Left renal pelvis (tissue), 4 donors: Measurements from ENCODE around the gene PRIM2. TPM values are rescaled to one million over a fixed set of nuclear protein-coding genes. Genes with fewer than 3 reads are reported as not detected.
A peak's percentile ranks its signal among the peaks of the same experiment; 100 is the strongest.
"Not testable (repeated sequence)": the region's sequence is repeated elsewhere in the genome, so short reads cannot be mapped to it uniquely, and the experiment has no call there.

Experiments used
- DNase-seq, 4 donors: peaks; one replicate each; pipeline ENCODE4 v3.0.0-alpha.2; 2013; ENCODE audit warnings: low read depth in 4 of 4, low spot score in 3 of 4
- polyA plus RNA-seq, 4 donors: library from polyadenylated mRNA; unstranded; fragments of 120-200 nt; gene quantifications; one replicate each; pipeline ENCODE4 v1.2.1, GENCODE V29; 2013; ENCODE audit not compliant: insufficient read length in 4 of 4

Gene PRIM2
- polyA plus RNA-seq, 4 donors: 16.1 to 22.3 (median 18.2) TPM

DNA sequence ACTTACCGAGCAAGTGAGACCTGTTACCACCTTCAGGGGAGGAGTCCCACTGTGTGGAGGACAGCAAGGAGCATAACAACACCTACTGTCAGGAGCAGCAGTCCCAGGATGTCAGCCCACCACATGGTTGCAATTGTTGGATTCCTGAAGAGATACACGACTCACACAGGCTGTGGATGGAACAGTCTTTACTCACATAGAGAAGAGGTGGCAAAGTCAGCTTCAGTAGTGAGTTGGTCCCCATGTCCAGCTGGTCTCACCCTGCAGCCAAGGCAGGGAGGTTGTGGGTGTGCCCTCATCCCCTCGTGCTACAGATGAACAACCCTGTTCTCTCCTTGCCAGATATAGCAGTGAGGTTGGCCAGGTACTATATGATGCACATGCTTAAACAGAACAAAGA, 171.1 kb downstream of the PRIM2 start:
- not testable (repeated sequence) for DNase-seq

DNA sequence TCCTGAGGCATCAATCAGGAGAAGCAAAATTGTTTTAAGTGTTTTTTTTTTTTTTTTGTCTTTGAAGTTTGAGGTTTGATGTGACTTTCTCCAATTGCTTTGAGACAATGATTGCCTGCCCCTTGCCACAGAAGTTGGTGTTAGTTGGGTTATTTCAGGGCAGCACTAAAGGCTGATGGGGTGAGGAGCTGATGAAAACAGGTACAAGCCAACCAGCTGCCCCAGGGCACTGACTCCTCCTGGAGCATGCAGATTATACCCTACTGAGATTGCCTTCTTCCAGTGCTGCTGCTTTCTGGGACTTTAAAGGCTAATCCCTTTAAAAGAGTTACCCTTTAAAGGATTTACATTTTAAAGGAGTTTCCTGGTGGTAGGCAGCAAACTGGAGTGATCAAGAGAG, 172.5 kb downstream of the PRIM2 start:
- DNase-seq: not testable (repeated sequence)

DNA sequence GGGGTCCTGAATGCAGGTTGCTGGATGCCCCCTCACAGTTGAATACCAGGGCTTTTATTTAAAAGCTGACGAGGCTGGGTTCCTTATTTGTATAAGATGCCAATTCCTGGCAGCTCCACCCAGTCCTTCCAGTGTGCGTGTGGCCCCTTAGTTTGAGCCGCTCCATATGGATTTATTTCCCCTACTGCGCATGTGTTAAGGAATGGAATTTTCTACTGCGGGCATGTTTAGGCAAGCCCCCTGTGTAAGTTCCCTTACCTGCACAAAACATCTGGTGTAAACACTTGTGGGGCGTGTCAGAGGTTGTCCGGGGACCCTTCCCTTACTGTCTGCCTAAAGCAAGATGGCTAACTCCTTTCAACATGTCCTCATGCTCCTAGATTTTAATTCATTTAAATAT, 174.4 kb downstream of the PRIM2 start:
- DNase-seq: not testable (repeated sequence)

DNA sequence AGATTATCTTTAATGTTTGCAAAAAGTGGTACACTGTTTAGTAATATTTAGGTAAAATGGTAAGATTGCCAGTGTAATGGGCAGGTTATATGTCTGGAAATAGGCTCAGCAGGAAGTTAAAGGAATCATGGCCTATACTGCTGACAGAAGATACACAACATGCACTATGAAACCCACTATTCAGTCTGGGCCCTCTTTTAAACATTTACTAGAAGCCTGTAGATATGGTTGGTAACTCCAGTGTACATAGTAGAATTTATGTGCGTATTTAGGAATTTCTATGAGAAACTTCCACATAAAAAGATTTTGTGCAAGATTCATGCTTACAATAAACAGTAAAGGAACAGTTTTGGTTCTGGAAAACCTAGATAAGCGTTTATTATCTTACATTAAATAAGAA, 178.8 kb downstream of the PRIM2 start:
- not testable (repeated sequence) for DNase-seq

DNA sequence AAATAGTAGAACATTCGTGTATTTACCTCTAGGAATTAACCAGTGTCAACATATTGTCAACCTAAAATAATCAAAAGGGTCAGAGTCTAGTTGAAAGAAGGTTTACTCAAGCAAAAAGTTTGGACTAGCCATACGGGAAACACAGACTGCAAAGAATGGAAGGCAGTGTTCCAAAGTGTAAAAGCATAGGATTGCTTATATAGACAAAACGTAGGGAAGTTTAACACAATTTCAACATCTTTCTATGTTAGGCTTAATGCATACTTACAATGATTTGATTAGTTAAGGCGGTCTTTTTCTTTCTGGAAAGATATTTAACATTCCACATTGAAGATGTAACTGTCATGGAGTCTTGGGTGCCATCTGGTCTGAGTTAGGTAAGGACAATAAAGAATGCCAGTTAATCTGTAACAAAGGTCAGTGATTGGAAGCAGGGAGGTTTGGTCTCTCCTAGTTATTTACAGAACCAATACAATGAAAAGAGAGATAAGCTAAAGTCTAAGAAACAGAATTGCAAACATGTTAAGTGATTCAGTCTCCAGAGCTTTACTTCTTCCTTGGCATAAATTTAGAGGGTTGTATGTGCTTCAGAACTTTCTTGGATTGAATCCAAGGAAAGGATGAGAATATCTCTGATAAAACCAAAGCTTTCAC, 183.1 kb downstream of the PRIM2 start:
- DNase-seq: not testable (repeated sequence)

DNA sequence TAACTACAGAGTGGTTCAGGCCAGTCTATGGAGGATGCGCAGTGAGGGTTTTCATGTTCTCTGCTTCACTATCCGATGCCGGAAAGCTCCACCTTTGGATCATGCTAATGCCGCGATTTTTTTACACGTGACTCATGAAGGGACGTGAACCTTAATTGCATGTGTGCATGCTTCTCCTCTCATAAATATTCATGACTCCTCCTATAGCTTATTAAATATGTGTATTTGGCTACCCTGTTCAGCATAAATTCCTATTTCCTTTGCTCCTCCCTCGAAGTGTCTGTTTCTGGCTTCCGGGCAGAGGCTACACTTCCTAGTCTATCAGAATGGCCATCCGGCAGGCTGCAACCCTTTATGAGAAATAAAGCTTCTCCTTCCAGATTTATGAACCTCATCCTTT, 185.0 kb downstream of the PRIM2 start:
- DNase-seq: not testable (repeated sequence)

DNA sequence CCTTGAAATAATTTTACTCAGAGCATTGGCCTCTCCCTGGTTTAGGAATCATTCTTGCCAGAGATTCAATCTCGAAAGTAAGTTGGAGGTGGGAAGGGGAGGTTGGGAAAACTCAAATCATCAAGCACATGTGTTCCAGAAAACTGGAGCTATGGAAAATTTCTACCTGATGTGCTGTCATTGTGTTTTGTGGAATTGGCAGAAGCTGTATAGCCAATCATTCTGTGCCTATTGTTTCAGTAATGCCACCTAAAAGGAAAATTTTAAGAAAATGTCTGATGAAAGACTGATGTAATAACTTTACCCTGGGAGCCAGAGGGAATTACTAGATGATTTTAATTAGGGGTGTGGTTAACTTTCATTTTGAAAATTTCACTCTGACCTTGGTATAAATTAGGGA, 187.8 kb downstream of the PRIM2 start:
- not testable (repeated sequence) for DNase-seq

DNA sequence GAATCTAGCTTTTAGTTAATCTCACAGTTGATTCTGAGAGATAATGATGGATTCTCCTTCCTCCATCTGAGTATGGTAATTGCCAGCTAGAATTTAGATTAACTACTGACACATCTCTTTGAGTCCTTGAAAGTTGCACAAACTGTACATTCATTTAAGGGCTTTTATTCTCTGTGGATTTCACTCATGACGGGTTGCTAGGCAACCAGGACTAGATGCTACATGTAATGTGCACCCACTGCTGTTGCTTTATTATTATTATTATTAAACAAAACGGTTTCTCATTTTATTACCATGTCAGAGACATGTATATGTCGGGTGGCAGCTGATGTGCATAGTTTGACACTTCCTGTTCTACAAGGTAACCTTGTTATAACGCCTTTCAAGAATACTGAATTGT, 193.0 kb downstream of the PRIM2 start:
- not testable (repeated sequence) for DNase-seq

DNA sequence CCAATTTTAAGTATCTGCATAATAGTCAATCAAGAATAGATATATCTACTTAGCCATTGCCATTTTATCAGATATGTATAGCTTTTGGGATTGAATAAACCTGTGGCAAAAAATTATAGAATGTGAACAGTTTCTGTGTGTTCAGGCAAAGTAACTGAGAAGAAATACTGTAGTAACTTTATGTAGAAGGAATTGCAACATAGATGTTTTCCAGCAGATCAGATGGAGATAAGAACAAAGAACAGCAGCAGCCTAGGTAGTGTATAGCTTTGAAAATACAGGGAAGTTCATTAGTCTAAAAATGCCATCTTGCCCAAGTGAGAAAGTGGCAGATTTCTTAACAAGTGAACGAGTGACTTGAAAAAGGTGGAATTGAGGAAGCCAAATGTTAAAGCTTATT, 197.7 kb downstream of the PRIM2 start:
- DNase-seq: not testable (repeated sequence)

DNA sequence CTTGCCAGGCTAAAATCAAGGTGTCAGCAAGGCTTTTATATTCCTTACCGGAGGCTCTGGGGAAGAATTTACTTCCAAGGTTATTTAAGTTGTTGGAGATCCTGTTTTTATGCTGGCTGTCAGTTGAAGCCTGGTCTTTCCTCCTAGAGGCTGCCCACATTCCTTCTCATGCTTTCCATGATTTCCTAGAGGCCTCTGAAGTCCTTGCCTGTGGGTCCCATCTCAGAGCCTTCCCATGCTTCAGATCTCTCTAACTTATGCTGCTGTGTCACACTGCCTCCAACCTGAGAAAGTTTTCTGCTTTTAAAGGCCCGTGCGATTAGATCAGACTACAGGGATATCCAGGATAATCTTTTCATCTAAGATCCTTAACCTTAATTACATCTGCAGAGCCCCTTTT, 198.4 kb downstream of the PRIM2 start:
- not testable (repeated sequence) for DNase-seq

DNA sequence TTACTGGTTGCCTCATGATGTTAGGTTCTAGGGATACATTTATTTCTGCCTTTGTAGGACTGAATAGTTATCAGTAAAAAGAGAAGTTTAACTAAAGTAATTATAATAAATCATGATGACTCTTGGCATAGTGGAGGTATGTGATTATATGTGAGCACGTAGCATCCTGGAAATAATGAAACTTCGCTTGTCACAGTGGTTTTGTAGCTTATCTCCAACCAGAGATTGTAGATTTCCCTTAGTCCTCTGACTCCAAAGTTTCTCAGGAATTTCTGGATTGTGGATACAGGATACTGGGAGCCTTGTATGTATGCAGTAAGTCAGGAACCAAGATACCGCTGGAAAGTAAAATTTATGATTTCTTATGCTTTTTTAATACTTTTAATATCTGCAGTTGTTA, 199.3 kb downstream of the PRIM2 start:
- not testable (repeated sequence) for DNase-seq

DNA sequence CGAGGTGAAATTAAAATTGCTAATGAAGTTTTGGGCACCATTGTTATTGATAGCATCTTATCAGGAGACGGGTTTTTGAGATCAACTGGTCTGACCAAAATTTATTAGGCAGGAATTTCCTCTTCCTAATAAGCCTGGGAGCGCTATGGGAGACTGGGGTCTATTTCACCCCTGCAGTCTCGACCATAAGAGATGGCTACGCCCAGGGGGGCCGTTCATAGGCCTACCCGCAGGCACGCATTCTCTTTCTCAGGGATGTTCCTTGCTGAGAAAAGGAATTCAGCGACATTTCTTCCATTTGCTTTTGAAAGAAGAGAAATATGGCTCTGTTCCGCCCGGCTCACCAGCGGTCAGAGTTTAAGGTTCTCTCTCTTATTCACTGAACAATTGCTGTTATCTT, 201.8 kb downstream of the PRIM2 start:
- DNase-seq: not testable (repeated sequence)

DNA sequence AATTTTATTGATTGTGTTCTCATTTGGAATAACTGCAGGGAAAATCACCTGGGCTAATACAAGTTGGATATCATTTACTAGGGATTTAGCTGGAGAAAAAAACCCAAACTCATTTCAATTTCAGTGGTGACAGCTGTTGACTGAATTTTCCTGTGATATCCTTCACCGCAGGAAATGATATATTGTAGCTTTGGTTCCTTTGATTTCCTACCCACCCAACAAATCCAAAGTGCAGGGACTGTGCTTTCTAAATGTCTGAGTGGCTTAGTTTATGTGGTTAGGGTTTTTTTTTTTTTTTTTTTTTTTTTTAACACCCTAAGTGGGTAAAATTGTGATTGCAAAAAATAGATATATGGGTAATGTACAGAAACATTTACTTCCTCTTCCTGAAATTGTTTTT, 203.7 kb downstream of the PRIM2 start:
- DNase-seq: not testable (repeated sequence)

DNA sequence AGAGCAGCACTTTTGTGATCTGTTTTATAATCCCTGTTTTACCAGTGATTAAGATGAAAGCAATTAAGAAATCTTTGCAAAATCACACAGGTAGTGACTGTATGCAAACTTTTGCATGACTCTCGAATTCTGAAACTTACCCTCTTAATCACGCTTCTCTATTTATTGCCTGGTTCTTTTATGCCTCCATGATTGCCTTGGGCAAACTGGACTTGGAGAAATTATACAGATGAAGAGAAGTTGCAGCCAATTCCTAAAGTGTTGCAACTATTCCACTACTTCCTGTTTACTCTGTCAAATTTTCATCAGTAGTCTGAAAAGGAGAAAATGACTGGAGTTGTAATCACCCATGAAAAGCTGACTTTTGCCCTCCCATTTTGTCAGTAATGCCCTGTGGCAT, 205.8 kb downstream of the PRIM2 start:
- not testable (repeated sequence) for DNase-seq

DNA sequence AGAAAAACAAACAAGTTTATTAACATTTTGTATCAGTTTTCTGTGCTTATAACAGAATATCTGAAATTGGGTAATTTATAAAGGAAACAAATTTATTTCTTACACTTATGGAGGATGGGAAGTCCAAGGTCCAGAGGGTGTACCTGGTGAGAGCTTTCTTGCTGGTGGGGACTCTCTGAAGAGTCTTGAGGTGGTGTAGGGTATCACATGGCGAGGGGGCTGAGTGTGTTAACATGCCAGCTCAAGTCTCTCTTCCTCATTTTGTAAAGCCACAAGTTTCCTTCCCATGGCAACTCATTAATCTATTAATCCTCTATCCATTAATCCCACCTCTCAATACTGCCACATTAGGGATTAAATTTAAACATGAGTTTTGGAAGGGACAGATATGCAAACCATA, 212.3 kb downstream of the PRIM2 start:
- DNase-seq: not testable (repeated sequence)

DNA sequence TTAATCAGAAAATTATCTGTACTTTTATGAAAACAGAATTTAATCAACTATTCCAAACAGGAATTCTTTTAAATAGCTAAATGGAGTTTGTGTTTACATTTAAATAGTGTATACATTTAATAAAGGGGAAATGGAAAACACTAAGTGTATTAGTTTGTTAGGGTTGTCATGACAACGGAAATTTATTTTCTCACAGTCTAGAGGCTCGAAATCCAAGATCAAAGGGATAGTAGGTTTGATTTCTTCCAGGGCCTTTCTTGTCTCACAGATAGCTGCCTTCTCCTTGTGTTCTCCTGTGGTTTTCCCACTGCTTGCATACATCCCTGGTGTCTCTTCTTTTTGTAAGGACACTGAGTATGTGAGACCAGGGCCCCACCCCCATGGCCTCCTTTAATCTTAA, 215.2 kb downstream of the PRIM2 start:
- not testable (repeated sequence) for DNase-seq

DNA sequence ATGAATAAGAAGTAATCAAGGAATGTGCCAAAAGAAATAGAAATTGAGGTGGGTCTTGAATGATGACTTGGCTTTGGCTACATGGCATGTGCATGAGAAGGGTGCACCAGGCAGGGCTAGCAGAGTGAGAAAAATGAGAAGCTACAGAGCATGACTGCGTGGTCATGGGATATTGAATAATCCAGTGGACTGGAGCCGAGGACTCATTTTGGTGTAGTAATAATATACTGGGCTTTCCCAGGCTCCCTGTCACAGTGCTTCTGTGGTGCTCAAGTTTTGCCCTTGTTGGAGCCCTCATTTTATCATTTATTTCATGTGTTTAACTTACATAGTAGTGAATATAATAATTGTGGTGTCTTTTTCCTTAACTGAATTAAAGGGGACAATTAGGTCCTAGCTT, 217.7 kb downstream of the PRIM2 start:
- not testable (repeated sequence) for DNase-seq

DNA sequence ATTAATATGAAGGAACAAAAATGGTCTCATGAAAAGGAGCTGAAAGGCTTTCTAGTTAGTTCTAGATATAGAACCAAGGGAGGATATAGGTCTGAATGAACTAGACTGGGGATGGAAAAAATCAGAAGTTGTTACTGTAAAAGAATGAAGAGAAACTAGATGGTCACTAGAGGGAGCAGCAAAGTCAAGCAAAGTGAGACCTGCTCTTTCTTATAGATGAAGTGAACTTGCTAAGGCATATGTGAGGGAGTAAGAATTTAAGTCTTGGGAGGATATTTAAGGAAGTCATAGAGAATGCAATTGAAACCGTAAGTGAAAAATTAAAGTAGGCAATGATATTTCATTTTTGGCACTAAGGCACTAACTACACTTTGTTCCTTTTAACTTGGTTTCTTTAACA, 218.6 kb downstream of the PRIM2 start:
- peak in 3 of 4 donors; percentile 6 to 8 (median 6) for DNase-seq

DNA sequence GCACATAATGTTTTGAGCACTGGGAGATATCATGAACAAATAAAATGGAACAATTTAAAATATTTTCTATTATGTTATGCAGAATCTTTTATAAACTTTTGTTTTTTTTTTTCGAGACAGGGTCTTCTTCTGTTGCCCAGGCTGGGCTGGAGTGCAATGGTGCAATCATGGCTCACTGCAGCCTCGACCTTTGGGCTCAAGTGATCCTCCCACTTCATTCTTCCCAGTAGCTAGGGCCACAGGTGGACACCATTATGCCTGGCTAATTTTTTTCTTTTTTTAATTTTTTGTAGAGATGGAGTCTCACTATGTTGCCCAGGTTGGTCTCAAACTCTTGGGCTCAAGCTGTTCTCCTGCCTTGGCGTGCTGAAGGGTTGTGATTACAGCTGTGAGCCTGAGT, 220.5 kb downstream of the PRIM2 start:
- DNase-seq: not testable (repeated sequence)

DNA sequence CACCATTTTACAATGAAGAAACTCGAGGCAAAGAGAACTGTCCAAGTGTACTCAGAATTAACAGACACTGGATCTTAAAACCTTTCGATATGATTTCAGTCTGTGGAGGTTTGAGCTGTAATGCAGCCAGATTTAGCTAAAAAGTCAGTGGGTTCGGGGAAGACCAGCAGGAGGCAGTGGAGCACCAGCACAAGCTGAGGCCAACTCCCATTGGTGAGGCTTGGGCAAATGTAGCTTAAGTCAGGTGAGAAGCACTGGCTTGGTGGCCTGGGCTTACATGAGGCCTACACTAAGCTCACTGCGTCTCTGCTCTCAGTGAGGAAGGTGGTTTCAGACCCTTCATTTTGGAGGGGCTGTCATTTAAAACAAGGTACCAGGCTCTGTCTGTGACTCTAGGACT, 234.5 kb downstream of the PRIM2 start:
- DNase-seq: not testable (repeated sequence)

DNA sequence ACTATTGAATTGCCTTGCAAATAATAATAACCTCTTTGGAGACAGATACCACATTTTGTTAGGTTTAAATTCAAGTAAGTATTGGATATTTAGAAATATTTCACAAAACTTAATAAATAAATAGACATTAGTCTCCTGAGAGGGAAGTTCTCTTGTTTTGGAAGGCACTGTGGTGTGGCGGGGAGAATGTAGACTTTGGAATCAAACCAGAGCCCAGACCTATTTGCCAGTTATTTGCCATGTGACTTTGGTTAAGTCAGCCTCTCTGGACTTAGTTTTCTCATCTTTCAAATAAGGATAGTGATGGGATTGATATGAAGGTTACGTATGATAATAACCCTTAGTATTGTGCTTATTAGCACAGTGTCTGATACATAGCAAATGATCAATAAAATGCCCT, 240.4 kb downstream of the PRIM2 start:
- DNase-seq: not testable (repeated sequence)

DNA sequence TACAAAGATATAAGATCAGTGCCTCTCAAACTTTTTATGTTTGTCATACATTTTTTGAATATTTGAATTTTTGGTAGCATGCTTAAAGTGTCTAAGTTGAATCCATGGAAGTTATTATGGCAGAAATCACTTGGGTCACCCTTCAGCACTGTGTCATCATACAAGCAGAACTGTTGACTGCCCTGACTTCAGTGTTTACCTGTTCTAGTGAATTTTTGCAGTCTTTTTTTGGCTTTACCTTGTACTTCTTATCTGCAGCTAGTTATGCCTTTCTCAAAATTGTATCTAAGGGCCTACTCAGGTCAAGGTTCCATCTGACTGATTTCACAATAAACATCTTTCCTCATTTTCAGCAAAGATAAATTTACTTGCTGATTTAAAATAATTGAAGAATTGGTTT, 241.7 kb downstream of the PRIM2 start:
- DNase-seq: not testable (repeated sequence)

DNA sequence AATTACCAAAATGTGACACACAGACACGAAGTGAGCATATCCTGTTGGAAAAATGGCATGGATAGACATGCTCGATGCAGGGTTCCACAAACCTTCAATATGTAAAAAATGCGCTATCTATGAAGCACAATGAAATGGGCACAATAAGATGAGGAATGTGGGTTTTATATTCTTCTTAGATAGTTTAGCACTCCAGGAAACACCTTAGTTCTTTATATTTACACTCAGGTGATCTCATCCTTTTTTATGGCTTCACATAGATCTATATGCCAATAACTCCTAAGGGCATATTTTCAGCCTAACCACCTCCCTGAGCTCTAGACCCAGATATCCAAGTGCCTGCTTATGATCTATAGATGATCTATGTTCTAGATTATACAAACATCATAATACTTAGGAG, 244.8 kb downstream of the PRIM2 start:
- DNase-seq: not testable (repeated sequence)
